H1 (cell line): ENCODE results near the gene HPCAL4. TPM values are rescaled to one million over a fixed set of nuclear protein-coding genes. Genes with fewer than 3 reads are reported as not detected.

Experiments used
- CTCF ChIA-PET: fragments of 300-600 bp; sonication (Branson Sonifier 250); formaldehyde crosslinking; loops from one replicate; lab custom pipeline; 2021; ENCODE audit not compliant: partially characterized antibody; lab: Charles Lee
- POLR2A ChIA-PET: fragments of 300-600 bp; sonication (Branson Sonifier 250); formaldehyde crosslinking; loops from one replicate; lab custom pipeline; 2021; ENCODE audit warnings: inconsistent platforms; ENCODE audit not compliant: partially characterized antibody; lab: Charles Lee
- DNase-seq, 2 experiments: peaks; one replicate each; pipeline versions ENCODE4 v3.0.0 to v3.0.0-alpha.2; 2010 to 2022; ENCODE audit warnings: low spot score in 2 of 2, low read depth in 1 of 2, mixed read lengths in 1 of 2
- FAIRE-seq: peaks from 2 replicates; lab custom pipeline; 2011; peaks lifted over from hg19 to GRCh38; lab: Jason Lieb, UNC
- H2AFZ ChIP-seq: 2 replicates; pipeline ENCODE4 v1.8.1; 2012; ENCODE audit warnings: low read length, inconsistent platforms
- H2AK5ac ChIP-seq: 2 replicates; pipeline ENCODE4 v1.6.1; 2013; ENCODE audit warnings: low read depth, low read length
- H2BK120ac ChIP-seq: replicated peaks from 2 replicates; pipeline ENCODE3; 2013; ENCODE audit warnings: low read depth, low read length, inconsistent platforms
- H2BK12ac ChIP-seq: 2 replicates; pipeline ENCODE4 v1.6.1; 2013; ENCODE audit warnings: low read depth, low read length
- H2BK15ac ChIP-seq: 2 replicates; pipeline ENCODE4 v1.6.1; 2013; ENCODE audit warnings: low read length
- H2BK20ac ChIP-seq: 2 replicates; pipeline ENCODE4 v1.6.1; 2013; ENCODE audit warnings: low read length
- H2BK5ac ChIP-seq: 2 replicates; pipeline ENCODE4 v1.6.1; 2013; ENCODE audit warnings: low read depth, low read length
- H3K14ac ChIP-seq: 2 replicates; pipeline ENCODE4 v1.6.1; 2013; ENCODE audit warnings: inconsistent platforms; ENCODE audit not compliant: insufficient read length
- H3K18ac ChIP-seq: 2 replicates; pipeline ENCODE4 v1.6.1; 2013; ENCODE audit warnings: low read length; ENCODE audit errors: extremely low read depth
- H3K23ac ChIP-seq: 2 replicates; pipeline ENCODE4 v1.6.1; 2013; ENCODE audit warnings: inconsistent platforms; ENCODE audit not compliant: insufficient read length
- H3K23me2 ChIP-seq: 2 replicates; pipeline ENCODE4 v1.6.1; 2013; ENCODE audit warnings: low read depth, low read length
- H3K27ac ChIP-seq: 2 replicates; pipeline ENCODE4 v1.6.1; 2011; ENCODE audit warnings: low read depth, low read length, inconsistent platforms
- H3K27me3 ChIP-seq, 4 experiments: replicated peaks in 1 of 4; 1 replicate in 1 of 4; 2 replicates in 3 of 4; pipeline versions ENCODE4 v1.6.1 to v1.8.1; 2011 to 2013; ENCODE audit warnings: low read length in 3 of 4, mild to moderate bottlenecking in 3 of 4, inconsistent platforms in 2 of 4, mixed read lengths in 2 of 4, moderate library complexity in 1 of 4; ENCODE audit not compliant: control insufficient read depth in 3 of 4, insufficient read depth in 3 of 4; ENCODE audit errors: extremely low read depth in 1 of 4
- H3K36me3 ChIP-seq, 4 experiments: 2 replicates each; pipeline versions ENCODE4 v1.6.1 to v1.8.1; 2011 to 2013; ENCODE audit warnings: mild to moderate bottlenecking in 4 of 4, low read length in 3 of 4, moderate library complexity in 2 of 4, control low read depth in 1 of 4, inconsistent platforms in 1 of 4; ENCODE audit not compliant: insufficient read depth in 4 of 4, control insufficient read depth in 2 of 4
- H3K4ac ChIP-seq: replicated peaks from 2 replicates; pipeline ENCODE3; 2013; ENCODE audit warnings: low read length, low read depth, mixed read lengths, inconsistent platforms; ENCODE audit not compliant: insufficient read length
- H3K4me1 ChIP-seq, 4 experiments: replicated peaks in 1 of 4; 1 replicate in 1 of 4; 2 replicates in 3 of 4; pipeline versions ENCODE4 v1.6.1 to v1.8.1; 2011 to 2013; ENCODE audit warnings: low read length in 3 of 4, inconsistent platforms in 2 of 4, mixed read lengths in 1 of 4; ENCODE audit not compliant: insufficient read depth in 4 of 4, control insufficient read depth in 3 of 4
- H3K4me2 ChIP-seq, 2 experiments: 2 replicates each; pipeline versions ENCODE4 v1.6.1 to v1.8.1; 2011 to 2013; ENCODE audit warnings: low read depth in 2 of 2, low read length in 2 of 2, control low read depth in 1 of 2, inconsistent platforms in 1 of 2, mild to moderate bottlenecking in 1 of 2; ENCODE audit not compliant: insufficient read depth in 1 of 2
- H3K4me3 ChIP-seq, 4 experiments: fragments of 200-600, 300-600 bp in 1 of 4; sonication (generic), shearing (Covaris generic), sonication (Bioruptor Twin) in 1 of 4; 2 replicates each; pipeline versions ENCODE4 v1.5.1 to v1.8.1; 2011 to 2016; ENCODE audit warnings: low read length in 4 of 4, low read depth in 3 of 4, control low read depth in 2 of 4, inconsistent platforms in 2 of 4, mild to moderate bottlenecking in 2 of 4, mixed read lengths in 1 of 4, moderate library complexity in 1 of 4; ENCODE audit not compliant: insufficient read depth in 2 of 4; ENCODE audit errors: extremely low read depth in 1 of 4
- H3K56ac ChIP-seq: replicated peaks from 2 replicates; pipeline ENCODE3; 2013; ENCODE audit warnings: low read depth, mild to moderate bottlenecking, mixed read lengths, low read length, inconsistent platforms; ENCODE audit not compliant: insufficient read length
- H3K79me1 ChIP-seq: 2 replicates; pipeline ENCODE4 v1.6.1; 2013; ENCODE audit warnings: low read depth, low read length, control low read depth
- H3K79me2 ChIP-seq, 2 experiments: 2 replicates each; pipeline versions ENCODE4 v1.6.1 to v1.8.1; 2012 to 2013; ENCODE audit warnings: low read length in 2 of 2, mild to moderate bottlenecking in 2 of 2, inconsistent platforms in 1 of 2; ENCODE audit not compliant: insufficient read depth in 2 of 2, control insufficient read depth in 1 of 2
- H3K9ac ChIP-seq, 4 experiments: replicated peaks in 1 of 4; 1 replicate in 1 of 4; 2 replicates in 3 of 4; pipeline versions ENCODE4 v1.6.1 to v1.8.1; 2011 to 2013; ENCODE audit warnings: low read depth in 3 of 4, low read length in 3 of 4, control low read depth in 2 of 4, mild to moderate bottlenecking in 2 of 4, moderate library complexity in 2 of 4, inconsistent platforms in 1 of 4; ENCODE audit errors: extremely low read depth in 1 of 4
- H3K9me3 ChIP-seq, 2 experiments: 2 replicates each; pipeline versions ENCODE4 v1.6.1 to v1.8.1; 2012 to 2013; ENCODE audit warnings: mild to moderate bottlenecking in 2 of 2, moderate library complexity in 2 of 2, control low read depth in 1 of 2, inconsistent platforms in 1 of 2, low read depth in 1 of 2, low read length in 1 of 2, mixed read lengths in 1 of 2; ENCODE audit not compliant: insufficient read depth in 2 of 2
- H4K20me1 ChIP-seq, 2 experiments: replicated peaks in 1 of 2; 2 replicates each; pipeline versions ENCODE3 to v1.8.1; 2011 to 2013; ENCODE audit warnings: inconsistent platforms in 2 of 2, low read length in 2 of 2, mild to moderate bottlenecking in 1 of 2; ENCODE audit not compliant: insufficient read depth in 2 of 2, control insufficient read depth in 1 of 2
- H4K5ac ChIP-seq: 2 replicates; pipeline ENCODE4 v1.6.1; 2013; ENCODE audit warnings: low read length, low read depth, mixed read lengths, inconsistent platforms; ENCODE audit not compliant: insufficient read length
- H4K8ac ChIP-seq: 2 replicates; pipeline ENCODE4 v1.8.0; 2013; ENCODE audit warnings: mild to moderate bottlenecking, moderate library complexity, low read length, inconsistent platforms; ENCODE audit not compliant: insufficient read depth; ENCODE audit errors: extremely low read depth
- H4K91ac ChIP-seq: replicated peaks from 2 replicates; pipeline ENCODE3; 2013; ENCODE audit warnings: low read length, mixed read lengths, inconsistent platforms; ENCODE audit not compliant: insufficient read length
- BRCA1 ChIP-seq: IDR thresholded peaks from 2 replicates; pipeline ENCODE4 v1.6.1; 2012; ENCODE audit warnings: low read depth, low read length, improper control_type of control experiment
- CBX8 ChIP-seq: fragments of 300-800, 300-1000 bp; sonication (generic); IDR thresholded peaks from 2 replicates; pipeline ENCODE4 v1.7.1; 2016; ENCODE audit warnings: low read depth, low read length, borderline replicate concordance
- CHD2 ChIP-seq: IDR thresholded peaks from 2 replicates; pipeline ENCODE4 v1.6.1; 2012; ENCODE audit warnings: low read length, improper control_type of control experiment
- EGR1 ChIP-seq: IDR thresholded peaks from 2 replicates; pipeline ENCODE4 v1.6.1; 2011; ENCODE audit warnings: low read depth, low read length, borderline replicate concordance
- WGBS, 2 experiments: shearing (Covaris generic) in 1 of 2; methylation state at CpG; one replicate each; pipeline versions ENCODE4 v1.1.6 to v1.1.7; 2013 to 2015; ENCODE audit warnings: low lambda C conversion rate in 2 of 2, mixed read lengths in 2 of 2, inconsistent platforms in 1 of 2, low coverage in 1 of 2, missing lambda C conversion rate in 1 of 2; ENCODE audit not compliant: insufficient replicate concordance in 2 of 2, insufficient coverage in 1 of 2, insufficient read length in 1 of 2; ENCODE audit errors: extremely low coverage in 1 of 2, missing lambda C conversion rate in 1 of 2; 5-methylcytosine and 5-hydroxymethylcytosine counted together
- polyA plus RNA-seq, 7 experiments: library from polyadenylated mRNA; depleted of rRNA in 3 of 7; stranded (reverse) in 5 of 7; unstranded in 2 of 7; fragments of >200 nt in 5 of 7; fragments of 200-250 nt in 2 of 7; gene quantifications; 1 replicate in 5 of 7; 2 replicates in 1 of 7; 4 replicates in 1 of 7; pipeline versions ENCODE4 v1.2.1 to v1.2.3, GENCODE V29; 2011 to 2013; ENCODE audit warnings: missing spikeins in 2 of 7, mixed read lengths in 2 of 7
- total RNA-seq: library from RNA; stranded (reverse); fragmentation: NEBNext Ultra II Directional; extraction: Animal tissue kit (Norgen Biotek cat#: 25700); gene quantifications from 2 replicates; pipeline ENCODE4 v1.2.1, GENCODE V29; 2021
- TF ChIP-seq, protein P1 (sequence below): IDR thresholded peaks from 2 replicates; pipeline ENCODE4 v1.6.1; 2012; ENCODE audit warnings: inconsistent platforms

The HPCAL4 gene
- total and polyA plus RNA-seq, 2 of the 8 experiments (the other 6 are each of a cell fraction or from before 2014, with no cell fraction given), result 0.54 to 0.74 TPM

GRCh38 chr1:39645411-39646043, 45.7 kb downstream of the HPCAL4 start:
- FAIRE-seq (no peak), DNase-seq (no peak)
- Histone ChIP-seq H3K56ac (no peak overlapping the region), H2AK5ac (no peak overlapping the region), H3K23ac (no peak overlapping the region), H3K79me1 (no peaks in the 10 kb centered on the region), H2BK12ac (no peak overlapping the region; the same call in 1 of the 2 replicates), H3K79me2 (no peaks in the 10 kb centered on the region), H3K4me1 (peaks cover 0 to 6% (median 5%) of the 10 kb centered on the region in 4 experiments; a peak in 6 of 7 replicates), H3K18ac (no peak overlapping the region), H2AFZ (no peak overlapping the region), H3K23me2 (no peaks in the 10 kb centered on the region), H4K5ac (no peak overlapping the region), H3K27ac (no peak overlapping the region), H2BK20ac (no peak overlapping the region; the same call in 1 of the 2 replicates), H4K8ac (no peak overlapping the region), H2BK5ac (no peak overlapping the region), H2BK120ac (no peak overlapping the region), H3K36me3 (no peaks in the 10 kb centered on the region), H4K91ac (no peak overlapping the region), H4K20me1 (no peaks in the 10 kb centered on the region)
- 84% methylated on average over 3 of the region's 3 CpGs; no CpG with 5 or more reads in 1 of the 2 experiments for WGBS, 2 experiments
- CTCF ChIA-PET, result interaction anchor here (2.6 to 17.8 kb wide), 8 partner anchors 8 to 40 kb away, joined by 8 to 469 read pairs (median 178); partner anchors contain the start of genes HEYL and NT5C1A
- TF ChIP-seq, protein P1, sequence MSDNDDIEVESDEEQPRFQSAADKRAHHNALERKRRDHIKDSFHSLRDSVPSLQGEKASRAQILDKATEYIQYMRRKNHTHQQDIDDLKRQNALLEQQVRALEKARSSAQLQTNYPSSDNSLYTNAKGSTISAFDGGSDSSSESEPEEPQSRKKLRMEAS, result no peak
- TF ChIP-seq CHD2, result no peak
- no peak for TF ChIP-seq EGR1
- no peak for TF ChIP-seq BRCA1
- TF ChIP-seq CBX8, result no peak
- TF ChIP-seq, all 59 proteins: peak for 0
- H3K9ac ChIP-seq, result no peak overlapping the region
- no peak overlapping the region for H3K4me2 ChIP-seq
- no peak overlapping the region for H2BK15ac ChIP-seq
- H3K9me3 ChIP-seq, result no peaks in the 10 kb centered on the region
- no peak overlapping the region for H3K4ac ChIP-seq
- H3K27me3 ChIP-seq, result peaks cover 0 to 16% (median 6%) of the 10 kb centered on the region in 4 experiments; a peak in 6 of 7 replicates
- no peak overlapping the region for H3K14ac ChIP-seq
- POLR2A ChIA-PET, result interaction anchor here (1.1 to 1.3 kb wide), 2 partner anchors 13 to 75 kb away, joined by 3 read pairs; no protein-coding TSS in a partner anchor
- no peak overlapping the region for H3K4me3 ChIP-seq
